HCT116 (cell line): ENCODE results near the gene CIAO2A. TPM values are rescaled to one million over a fixed set of nuclear protein-coding genes. Genes with fewer than 3 reads are reported as not detected.
"Not testable (repeated sequence)": the region's sequence is repeated elsewhere in the genome, so short reads cannot be mapped to it uniquely, and the experiment has no call there.

Source experiments
- ATAC-seq: fragments of 200-7000 bp; cut with Tn5 transposase; 2 replicates; pipeline ENCODE4 v1.9.1; 2020; ENCODE audit warnings: mild to moderate bottlenecking, moderate library complexity
- BruUV-seq: library from RNA; stranded (reverse); fragments of 400-500 nt; replicated peaks from 2 replicates; lab custom pipeline; 2021; lab: Mats Ljungman, UMichigan
- CTCF ChIA-PET: fragments of 300-600 bp; sonication (Branson Sonifier 250); formaldehyde crosslinking; loops from one replicate; lab custom pipeline; 2021; ENCODE audit warnings: antibody characterized with exemption; lab: Charles Lee
- POLR2A ChIA-PET: fragments of 300-600, 350-600 bp; sonication (Branson Sonifier 250); formaldehyde crosslinking; loops from one replicate; lab custom pipeline; 2021; ENCODE audit warnings: antibody characterized with exemption; lab: Charles Lee
- RAD21 ChIA-PET, 2 experiments: fragments of 300-600 bp; sonication (Branson Sonifier 250); formaldehyde crosslinking; loops; one replicate each; lab custom pipeline; 2023; ENCODE audit warnings: low total read pairs in 2 of 2; ENCODE audit not compliant: uncharacterized antibody in 2 of 2, unreplicated experiment in 2 of 2, low non-redundant PET in 1 of 2; lab: Charles Lee
- DNase-seq: peaks from one replicate; pipeline ENCODE4 v3.0.0-alpha.2; 2010; ENCODE audit warnings: low read depth, low spot score
- H2AFZ ChIP-seq: fragments of 200-600 bp; shearing (Covaris generic), sonication (generic); 2 replicates; pipeline ENCODE4 v1.6.1; 2017; ENCODE audit warnings: low read depth, mixed run types, mixed read lengths, antibody characterized with exemption, low read length; ENCODE audit not compliant: poor library complexity, severe bottlenecking
- H3K27ac ChIP-seq: 2 replicates; pipeline ENCODE4 v1.5.1; 2012; ENCODE audit warnings: low read depth, low read length
- H3K27me3 ChIP-seq: fragments of 200-600 bp; sonication (generic); 2 replicates; pipeline ENCODE4 v1.6.1; 2016; ENCODE audit warnings: mixed run types, low read length, mixed read lengths; ENCODE audit not compliant: insufficient read depth
- H3K36me3 ChIP-seq, 2 experiments: fragments of 200-500 bp in 1 of 2; fragments of 200-600 bp in 1 of 2; sonication (Bioruptor generic) in 1 of 2; sonication (generic) in 1 of 2; 2 replicates each; pipeline versions ENCODE4 v1.5.1 to v1.6.1; 2014 to 2016; ENCODE audit warnings: low read length in 2 of 2, inconsistent platforms in 1 of 2, mixed read lengths in 1 of 2, mixed run types in 1 of 2; ENCODE audit not compliant: insufficient read depth in 2 of 2, control insufficient read depth in 1 of 2
- H3K4me1 ChIP-seq, 2 experiments: fragments of 200-600 bp in 1 of 2; sonication (generic) in 1 of 2; 2 replicates each; pipeline versions ENCODE4 v1.5.1 to v1.6.1; 2012 to 2017; ENCODE audit warnings: low read length in 2 of 2, inconsistent platforms in 1 of 2, mild to moderate bottlenecking in 1 of 2, mixed read lengths in 1 of 2, mixed run types in 1 of 2, moderate library complexity in 1 of 2; ENCODE audit not compliant: insufficient read depth in 2 of 2, control insufficient read depth in 1 of 2
- H3K4me2 ChIP-seq: fragments of 200-600 bp; sonication (generic); 2 replicates; pipeline ENCODE4 v1.6.1; 2017; ENCODE audit warnings: mixed run types, low read length, mixed read lengths
- H3K4me3 ChIP-seq, 2 experiments: fragments of 200-600 bp in 1 of 2; sonication (generic) in 1 of 2; replicated peaks in 1 of 2; 2 replicates each; pipeline ENCODE4 v1.5.1; 2011 to 2016; ENCODE audit warnings: low read length in 2 of 2, control low read depth in 1 of 2, low read depth in 1 of 2, mild to moderate bottlenecking in 1 of 2, mixed read lengths in 1 of 2, mixed run types in 1 of 2
- H3K79me2 ChIP-seq: fragments of 200-600 bp; sonication (generic); 2 replicates; pipeline ENCODE4 v1.6.1; 2017; ENCODE audit warnings: mild to moderate bottlenecking, mixed run types, low read length, moderate library complexity, mixed read lengths; ENCODE audit not compliant: insufficient read depth
- H3K9ac ChIP-seq: fragments of 200-600 bp; sonication (generic); 2 replicates; pipeline ENCODE4 v1.6.1; 2016; ENCODE audit warnings: low read length, mixed read lengths
- H3K9me2 ChIP-seq: fragments of 200-600 bp; sonication (generic), shearing (Covaris generic); 2 replicates; pipeline ENCODE4 v1.6.1; 2017; ENCODE audit warnings: mixed run types, mild to moderate bottlenecking, moderate library complexity; ENCODE audit not compliant: insufficient read depth
- H3K9me3 ChIP-seq, 2 experiments: fragments of 200-500 bp in 1 of 2; fragments of 200-600 bp in 1 of 2; sonication (Bioruptor generic) in 1 of 2; sonication (generic) in 1 of 2; 2 replicates each; pipeline ENCODE4 v1.6.1; 2014 to 2017; ENCODE audit warnings: low read length in 2 of 2, mixed read lengths in 2 of 2, inconsistent platforms in 1 of 2, low read depth in 1 of 2, mild to moderate bottlenecking in 1 of 2, mixed run types in 1 of 2, moderate library complexity in 1 of 2; ENCODE audit not compliant: control insufficient read depth in 1 of 2, insufficient read depth in 1 of 2
- H4K20me1 ChIP-seq: fragments of 200-600 bp; sonication (generic), shearing (Covaris generic); 2 replicates; pipeline ENCODE4 v1.6.1; 2017; ENCODE audit warnings: mixed run types, mild to moderate bottlenecking, moderate library complexity; ENCODE audit not compliant: insufficient read depth
- ATF3 ChIP-seq: IDR thresholded peaks from 2 replicates; pipeline ENCODE4 v1.6.1; 2012
- CBX3 ChIP-seq: IDR thresholded peaks from 2 replicates; pipeline ENCODE4 v1.6.1; 2012; ENCODE audit warnings: low read depth
- ELF1 ChIP-seq: IDR thresholded peaks from 2 replicates; pipeline ENCODE4 v1.6.1; 2012; ENCODE audit warnings: low read depth, borderline replicate concordance
- EZH2 ChIP-seq: fragments of 200-600 bp; sonication (generic); IDR thresholded peaks from 2 replicates; pipeline ENCODE4 v1.6.1; 2017; ENCODE audit warnings: antibody characterized with exemption, mixed run types
- JUND ChIP-seq: IDR thresholded peaks from 2 replicates; pipeline ENCODE4 v1.6.1; 2012
- MAX ChIP-seq: IDR thresholded peaks from 2 replicates; pipeline ENCODE4 v1.6.1; 2012
- POLR2A ChIP-seq: IDR thresholded peaks from 2 replicates; pipeline ENCODE4 v1.7.0; 2011; ENCODE audit warnings: borderline replicate concordance; ENCODE audit not compliant: insufficient read depth, insufficient read length; ENCODE audit errors: extremely low read depth
- POLR2AphosphoS5 ChIP-seq: IDR thresholded peaks from 2 replicates; pipeline ENCODE4 v1.6.1; 2011; ENCODE audit warnings: mild to moderate bottlenecking, low read depth, low read length, moderate library complexity
- RAD21 ChIP-seq: IDR thresholded peaks from 2 replicates; pipeline ENCODE4 v1.6.1; 2012; ENCODE audit warnings: low read depth, mild to moderate bottlenecking
- SRF ChIP-seq: IDR thresholded peaks from 2 replicates; pipeline ENCODE4 v1.6.1; 2012; ENCODE audit warnings: low read depth
- YY1 ChIP-seq: IDR thresholded peaks from 2 replicates; pipeline ENCODE4 v1.6.1; 2011; ENCODE audit warnings: low read length, low read depth, moderate library complexity, mild to moderate bottlenecking; ENCODE audit not compliant: insufficient replicate concordance; ENCODE audit errors: extremely low read depth
- ZBTB33 ChIP-seq: IDR thresholded peaks from 2 replicates; pipeline ENCODE4 v1.6.1; 2011; ENCODE audit warnings: mild to moderate bottlenecking, low read length, moderate library complexity; ENCODE audit not compliant: insufficient replicate concordance; ENCODE audit errors: extremely low read depth
- intact Hi-C: fragments of 100-400 bp; cut with micrococcal nuclease; formaldehyde crosslinking; loops from 2 replicates; pipeline ENCODE4 v1.10.0; 2022
- total RNA-seq: library from RNA; stranded (reverse); gene quantifications from one replicate; pipeline ENCODE4 v1.2.1, GENCODE V29; 2021; ENCODE audit not compliant: unreplicated experiment
- TF ChIP-seq, protein P1 (sequence below), 3 experiments: fragments of 200-600 bp in 1 of 3; sonication (generic) in 1 of 3; IDR thresholded peaks in 2 of 3; conservative IDR thresholded peaks in 1 of 3; 2 replicates each; pipeline ENCODE4 v1.5.1; 2012 to 2017; ENCODE audit warnings: low read depth in 2 of 3, low read length in 2 of 3, antibody characterized with exemption in 1 of 3, borderline replicate concordance in 1 of 3, control low read depth in 1 of 3, mild to moderate bottlenecking in 1 of 3, mixed read lengths in 1 of 3, mixed run types in 1 of 3, moderate library complexity in 1 of 3; ENCODE audit not compliant: insufficient read depth in 1 of 3

CIAO2A gene
- total RNA-seq, 1 experiment from 2014 or later: 69.3 TPM

GRCh38 chr15:64082757-64083156, 10.9 kb downstream of the CIAO2A start:
- BruUV-seq: no TSS peak
- ATAC-seq: no peak
- intact Hi-C loops: no loop called here

DNA sequence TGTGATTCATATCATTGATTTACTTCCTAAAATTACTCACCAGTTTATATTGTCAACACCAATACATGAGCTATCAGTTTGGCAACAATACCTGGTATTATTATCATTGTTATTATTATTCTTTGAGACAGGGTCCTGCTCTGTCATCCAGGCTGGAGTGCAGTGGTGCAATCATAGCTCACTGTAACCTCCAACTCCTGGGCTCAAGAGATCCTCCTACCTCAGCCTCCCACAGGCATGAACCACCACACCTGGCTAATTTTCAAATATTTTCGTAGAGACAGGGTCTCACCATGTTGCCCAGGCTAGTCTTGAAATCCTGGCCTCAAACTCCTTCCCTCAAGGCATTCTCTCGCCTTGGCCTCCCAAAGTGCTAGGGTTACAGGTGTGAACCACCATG, 20.1 kb downstream of the CIAO2A start:
- CTCF ChIA-PET: interaction anchor here (1.2 kb wide), 1 partner anchor 463 kb away, joined by 3 read pairs; no protein-coding TSS in a partner anchor
- BruUV-seq, H4K20me1 ChIP-seq, intact Hi-C loops, H3K4me3 ChIP-seq, H3K27ac ChIP-seq, H3K27me3 ChIP-seq, ATAC-seq, H3K9me3 ChIP-seq, DNase-seq, H3K9ac ChIP-seq, H3K9me2 ChIP-seq, H3K4me2 ChIP-seq, RAD21 ChIA-PET, H2AFZ ChIP-seq: not testable (repeated sequence)
- Histone ChIP-seq H3K4me1 (peaks cover 0 to 21% of the 10 kb centered on the region in 2 experiments; a peak in 1 of 4 replicates), H3K79me2 (peaks cover 12% of the 10 kb centered on the region), H3K36me3 (peaks cover 4 to 17% of the 10 kb centered on the region in 2 experiments; a peak in 2 of 4 replicates)
- POLR2A ChIA-PET: interaction anchor here (2.4 kb wide), 1 partner anchor 20 kb away, joined by 9 read pairs; the partner anchor contains the start of gene CIAO2A

More at GRCh38 chr15:64082757-64083156, 10.9 kb downstream of the CIAO2A start:
- CTCF ChIA-PET: no interaction called here
- H3K4me1 ChIP-seq: no peaks in the 10 kb centered on the region
- H3K9ac ChIP-seq: no peak overlapping the region
- peaks cover 31% of the 10 kb centered on the region for H3K79me2 ChIP-seq
- H3K9me3 ChIP-seq: no peaks in the 10 kb centered on the region
- RAD21 ChIA-PET: no interaction called here
- no peak for DNase-seq
- TF ChIP-seq POLR2AphosphoS5 (no peak), ELF1 (no peak), JUND (no peak), ATF3 (no peak), CBX3 (no peak), ZBTB33 (no peak), MAX (no peak), POLR2A (no peak), YY1 (no peak), SRF (no peak), RAD21 (no peak), EZH2 (no peak)
- TF ChIP-seq, protein P1, sequence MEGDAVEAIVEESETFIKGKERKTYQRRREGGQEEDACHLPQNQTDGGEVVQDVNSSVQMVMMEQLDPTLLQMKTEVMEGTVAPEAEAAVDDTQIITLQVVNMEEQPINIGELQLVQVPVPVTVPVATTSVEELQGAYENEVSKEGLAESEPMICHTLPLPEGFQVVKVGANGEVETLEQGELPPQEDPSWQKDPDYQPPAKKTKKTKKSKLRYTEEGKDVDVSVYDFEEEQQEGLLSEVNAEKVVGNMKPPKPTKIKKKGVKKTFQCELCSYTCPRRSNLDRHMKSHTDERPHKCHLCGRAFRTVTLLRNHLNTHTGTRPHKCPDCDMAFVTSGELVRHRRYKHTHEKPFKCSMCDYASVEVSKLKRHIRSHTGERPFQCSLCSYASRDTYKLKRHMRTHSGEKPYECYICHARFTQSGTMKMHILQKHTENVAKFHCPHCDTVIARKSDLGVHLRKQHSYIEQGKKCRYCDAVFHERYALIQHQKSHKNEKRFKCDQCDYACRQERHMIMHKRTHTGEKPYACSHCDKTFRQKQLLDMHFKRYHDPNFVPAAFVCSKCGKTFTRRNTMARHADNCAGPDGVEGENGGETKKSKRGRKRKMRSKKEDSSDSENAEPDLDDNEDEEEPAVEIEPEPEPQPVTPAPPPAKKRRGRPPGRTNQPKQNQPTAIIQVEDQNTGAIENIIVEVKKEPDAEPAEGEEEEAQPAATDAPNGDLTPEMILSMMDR (IDR thresholded peaks at IDR 0.05 in 2 of 3, conservative IDR thresholded peaks at IDR 0.05 in 1 of 3; ENCODE audit: borderline replicate concordance in 1 of 3, insufficient read depth in 1 of 3, low read depth in 2 of 3, low read length in 2 of 3): no peak
- H4K20me1 ChIP-seq: no peaks in the 10 kb centered on the region
- POLR2A ChIA-PET: no interaction called here
- no peak overlapping the region for H3K27ac ChIP-seq
- H2AFZ ChIP-seq: no peak overlapping the region
- no peaks in the 10 kb centered on the region for H3K27me3 ChIP-seq
- H3K36me3 ChIP-seq: peaks cover 9 to 12% of the 10 kb centered on the region in 2 experiments
- no peak overlapping the region for H3K4me3 ChIP-seq
- no peak overlapping the region for H3K4me2 ChIP-seq
- H3K9me2 ChIP-seq: no peaks in the 10 kb centered on the region
